ENCODE measurements around the gene MTA1.

The MTA1 gene

DNA sequence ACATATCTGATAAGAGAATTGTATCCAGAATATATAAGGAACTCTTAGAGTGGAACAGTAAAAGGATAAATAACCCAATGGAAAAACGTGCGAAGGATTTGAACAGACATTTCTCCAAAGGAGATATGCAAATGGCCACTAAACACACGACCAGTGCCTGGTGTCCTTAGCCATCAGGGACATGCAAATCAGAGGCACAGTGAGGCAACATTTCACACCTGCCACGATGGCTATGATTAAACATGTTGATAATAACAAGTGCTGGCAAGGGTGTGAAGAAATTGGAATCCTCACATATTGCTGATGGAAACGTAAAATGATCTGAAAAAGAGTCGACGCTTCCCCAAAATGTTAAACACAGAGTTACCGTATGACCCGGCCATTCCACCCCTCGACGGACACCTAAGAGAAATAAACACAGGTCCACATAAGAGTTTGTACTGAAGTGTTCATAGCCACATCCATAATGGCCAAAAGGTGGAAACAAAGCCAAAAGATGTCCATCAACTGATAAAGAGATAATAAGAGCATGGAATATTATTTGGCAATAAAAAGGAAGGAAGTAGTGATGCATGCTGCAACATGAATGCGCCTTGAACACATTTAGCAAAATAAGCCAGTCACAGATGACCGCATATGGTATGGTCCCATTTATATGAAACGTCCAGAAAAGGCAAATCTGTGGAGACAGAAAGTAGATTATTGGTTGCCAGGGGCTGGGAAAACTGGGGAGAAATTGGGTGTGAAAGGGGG is 100.5 kb downstream of the MTA1 start:
- DNase-seq (ENCODE audit: low read depth in 2 of 3, low spot score in 1 of 3): no peak
